ENCODE results near the gene CCDC102A. TPM values are rescaled to one million over a fixed set of nuclear protein-coding genes. Genes with fewer than 3 reads are reported as not detected.

CCDC102A gene
- total RNA-seq, 1 experiment from 2014 or later: 8.1 TPM

DNA sequence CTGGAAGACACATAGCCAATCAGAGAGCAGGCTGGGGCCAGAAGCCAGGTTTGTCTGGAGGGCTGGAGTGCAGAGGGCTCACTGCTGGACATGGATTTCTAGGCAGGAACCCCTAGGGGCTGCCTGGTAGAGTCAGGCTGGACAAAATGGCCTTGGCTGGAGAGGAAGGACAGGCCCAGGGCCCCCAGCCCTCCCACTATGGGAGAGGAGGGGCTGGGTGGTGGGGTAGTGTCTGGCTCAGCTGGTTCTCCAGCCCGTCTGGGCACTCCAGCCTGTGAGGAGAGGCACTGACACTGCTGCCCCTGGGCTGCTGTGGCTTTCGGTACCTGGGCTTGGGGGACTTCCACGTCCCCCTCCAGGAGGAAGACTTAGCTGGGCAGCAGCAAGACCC lies 28.3 kb downstream of the CCDC102A start:
- TF ChIP-seq EZH2 (IDR thresholded peaks at IDR 0.05; ENCODE audit: low read depth): no peak
- TF ChIP-seq CTCF (conservative IDR thresholded peaks at IDR 0.05): no peak
- CTCF ChIA-PET: no interaction called here
- no peak overlapping the region for H3K4me3 ChIP-seq
- H3K79me2 ChIP-seq (ENCODE audit: low read depth): no peaks in the 10 kb centered on the region
- no peaks in the 10 kb centered on the region for H3K9me2 ChIP-seq (ENCODE audit: insufficient read depth)
- POLR2A ChIA-PET (ENCODE audit: unreplicated experiment): no interaction called here
- H2AFZ ChIP-seq: no peak overlapping the region
- no peak for DNase-seq
- no peaks in the 10 kb centered on the region for H3K9me3 ChIP-seq (ENCODE audit: insufficient read depth, low read depth)
- intact Hi-C loops (cut with micrococcal nuclease; ENCODE audit: unreplicated experiment): no loop called here
- no peak overlapping the region for H3K27ac ChIP-seq
- H3K4me2 ChIP-seq: no peak overlapping the region
- H4K20me1 ChIP-seq (ENCODE audit: insufficient read depth): no peaks in the 10 kb centered on the region
- H3K36me3 ChIP-seq (ENCODE audit: low read depth): no peaks in the 10 kb centered on the region
- H3K27me3 ChIP-seq (ENCODE audit: insufficient read depth, low read depth): peaks cover 11% of the 10 kb centered on the region; the same call in 1 of the 2 replicates
- H3F3A ChIP-seq (ENCODE audit: insufficient read depth, low read depth): no peaks in the 10 kb centered on the region
- BruUV-seq (replicated peaks): no TSS peak
- H3K4me1 ChIP-seq (replicated peaks; ENCODE audit: insufficient read depth): no peaks in the 10 kb centered on the region

- Histone ChIP-seq H3K4me3 (no peak overlapping the region), H3K27me3 (ENCODE audit: insufficient read depth, low read depth) (peaks cover 11% of the 10 kb centered on the region; the same call in 1 of the 2 replicates), H3K79me2 (ENCODE audit: low read depth) (no peaks in the 10 kb centered on the region), H2AFZ (no peak overlapping the region), H3K4me1 (replicated peaks; ENCODE audit: insufficient read depth) (no peaks in the 10 kb centered on the region), H3K9me3 (ENCODE audit: insufficient read depth, low read depth) (no peaks in the 10 kb centered on the region), H4K20me1 (ENCODE audit: insufficient read depth) (no peaks in the 10 kb centered on the region), H3K36me3 (ENCODE audit: low read depth) (no peaks in the 10 kb centered on the region), H3K9me2 (ENCODE audit: insufficient read depth) (no peaks in the 10 kb centered on the region), H3K4me2 (no peak overlapping the region), H3K27ac (no peak overlapping the region), H3F3A (ENCODE audit: insufficient read depth, low read depth) (no peaks in the 10 kb centered on the region)
- ChIA-PET CTCF (no interaction called here), POLR2A (ENCODE audit: unreplicated experiment) (interaction anchor here (0.7 kb wide), 1 partner anchor 936 kb away, joined by 6 read pairs; no protein-coding TSS in a partner anchor)
- intact Hi-C loops (cut with micrococcal nuclease; ENCODE audit: unreplicated experiment): no loop called here
- DNase-seq: no peak
- no TSS peak for BruUV-seq (replicated peaks)
- TF ChIP-seq CTCF (conservative IDR thresholded peaks at IDR 0.05): no peak
- no peak for TF ChIP-seq EZH2 (IDR thresholded peaks at IDR 0.05; ENCODE audit: low read depth)
Observed at GRCh38 chr16:57507136-57508034, 29.0 kb downstream of the CCDC102A start.

DNA sequence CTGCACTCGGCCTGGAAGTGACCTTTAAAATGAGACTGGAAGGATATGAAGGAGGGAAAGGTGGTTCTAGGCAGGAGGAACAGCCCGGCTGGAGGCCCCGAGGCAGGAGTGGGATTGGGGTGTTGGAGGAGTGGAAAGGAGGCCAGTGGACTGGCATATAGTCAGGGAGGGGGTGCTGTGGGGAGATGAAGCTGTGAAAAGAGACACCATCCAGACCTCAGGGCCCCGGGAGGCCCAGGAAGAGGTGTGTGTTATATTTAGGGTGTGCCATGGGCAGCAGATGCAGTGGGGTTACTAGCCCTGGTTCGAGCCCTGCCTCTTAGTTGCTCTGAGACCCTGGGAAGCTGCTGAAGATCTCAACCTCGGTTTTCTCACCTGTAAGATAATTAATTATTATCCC lies 31.2 kb downstream of the CCDC102A start:
- H3K4me3 ChIP-seq: no peak overlapping the region
- no peaks in the 10 kb centered on the region for H3K36me3 ChIP-seq (ENCODE audit: low read depth)
- H3K4me1 ChIP-seq (replicated peaks; ENCODE audit: insufficient read depth): no peaks in the 10 kb centered on the region
- intact Hi-C loops (cut with micrococcal nuclease; ENCODE audit: unreplicated experiment): no loop called here
- no peak overlapping the region for H3K27ac ChIP-seq
- H3K4me2 ChIP-seq: no peak overlapping the region
- ChIA-PET POLR2A (ENCODE audit: unreplicated experiment) (no interaction called here), CTCF (no interaction called here)
- no peak overlapping the region for H2AFZ ChIP-seq
- no peaks in the 10 kb centered on the region for H3F3A ChIP-seq (ENCODE audit: insufficient read depth, low read depth)
- no peaks in the 10 kb centered on the region for H3K9me2 ChIP-seq (ENCODE audit: insufficient read depth)
- peaks cover 11% of the 10 kb centered on the region; the same call in 1 of the 2 replicates for H3K27me3 ChIP-seq (ENCODE audit: insufficient read depth, low read depth)
- TF ChIP-seq EZH2 (IDR thresholded peaks at IDR 0.05; ENCODE audit: low read depth): no peak
- no peak for TF ChIP-seq CTCF (conservative IDR thresholded peaks at IDR 0.05)
- H4K20me1 ChIP-seq (ENCODE audit: insufficient read depth): no peaks in the 10 kb centered on the region
- BruUV-seq (replicated peaks): no TSS peak
- no peaks in the 10 kb centered on the region for H3K9me3 ChIP-seq (ENCODE audit: insufficient read depth, low read depth)
- no peaks in the 10 kb centered on the region for H3K79me2 ChIP-seq (ENCODE audit: low read depth)
- no peak for DNase-seq
